GM12801 (cell line): Measurements from ENCODE around the gene PDP2.

Source experiments
- TF ChIP-seq, protein P1 (sequence below): IDR thresholded peaks from one replicate; pipeline ENCODE4 v1.5.1; 2011; ENCODE audit warnings: control low read depth; ENCODE audit not compliant: insufficient read length; ENCODE audit errors: extremely low read depth

Gene PDP2

DNA sequence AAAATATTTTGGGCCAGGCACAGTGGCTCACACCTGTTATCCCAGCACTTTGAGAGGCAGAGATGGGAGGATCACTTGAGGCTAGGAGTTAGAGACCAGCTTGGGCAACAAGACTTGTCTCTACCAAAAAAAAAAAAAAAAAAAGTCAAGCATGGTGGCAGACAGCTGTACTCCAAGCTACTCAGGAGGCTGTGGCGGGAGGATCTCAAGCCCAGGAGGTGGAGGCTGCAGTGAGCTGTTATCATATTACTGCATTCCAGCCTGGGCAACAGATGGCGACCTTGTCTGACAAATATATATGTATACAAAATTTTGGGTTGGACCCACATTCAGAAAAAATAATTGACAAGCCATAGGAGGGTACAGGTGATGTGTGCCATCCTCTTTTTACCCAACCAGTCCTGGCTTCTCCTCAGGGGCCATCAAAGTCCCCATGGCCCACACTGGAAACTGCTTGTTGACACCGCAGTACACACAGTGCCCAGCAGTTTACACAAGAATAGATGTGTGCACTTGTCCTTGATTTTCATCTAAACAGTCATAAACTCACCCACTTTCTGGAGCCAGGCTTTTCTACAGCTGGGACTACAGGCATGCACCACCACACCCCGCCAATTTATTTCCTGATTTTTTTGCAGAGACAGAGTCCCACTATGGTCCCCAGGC, 56.7 kb downstream of the PDP2 start:
- TF ChIP-seq, protein P1, sequence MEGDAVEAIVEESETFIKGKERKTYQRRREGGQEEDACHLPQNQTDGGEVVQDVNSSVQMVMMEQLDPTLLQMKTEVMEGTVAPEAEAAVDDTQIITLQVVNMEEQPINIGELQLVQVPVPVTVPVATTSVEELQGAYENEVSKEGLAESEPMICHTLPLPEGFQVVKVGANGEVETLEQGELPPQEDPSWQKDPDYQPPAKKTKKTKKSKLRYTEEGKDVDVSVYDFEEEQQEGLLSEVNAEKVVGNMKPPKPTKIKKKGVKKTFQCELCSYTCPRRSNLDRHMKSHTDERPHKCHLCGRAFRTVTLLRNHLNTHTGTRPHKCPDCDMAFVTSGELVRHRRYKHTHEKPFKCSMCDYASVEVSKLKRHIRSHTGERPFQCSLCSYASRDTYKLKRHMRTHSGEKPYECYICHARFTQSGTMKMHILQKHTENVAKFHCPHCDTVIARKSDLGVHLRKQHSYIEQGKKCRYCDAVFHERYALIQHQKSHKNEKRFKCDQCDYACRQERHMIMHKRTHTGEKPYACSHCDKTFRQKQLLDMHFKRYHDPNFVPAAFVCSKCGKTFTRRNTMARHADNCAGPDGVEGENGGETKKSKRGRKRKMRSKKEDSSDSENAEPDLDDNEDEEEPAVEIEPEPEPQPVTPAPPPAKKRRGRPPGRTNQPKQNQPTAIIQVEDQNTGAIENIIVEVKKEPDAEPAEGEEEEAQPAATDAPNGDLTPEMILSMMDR: no peak

DNA sequence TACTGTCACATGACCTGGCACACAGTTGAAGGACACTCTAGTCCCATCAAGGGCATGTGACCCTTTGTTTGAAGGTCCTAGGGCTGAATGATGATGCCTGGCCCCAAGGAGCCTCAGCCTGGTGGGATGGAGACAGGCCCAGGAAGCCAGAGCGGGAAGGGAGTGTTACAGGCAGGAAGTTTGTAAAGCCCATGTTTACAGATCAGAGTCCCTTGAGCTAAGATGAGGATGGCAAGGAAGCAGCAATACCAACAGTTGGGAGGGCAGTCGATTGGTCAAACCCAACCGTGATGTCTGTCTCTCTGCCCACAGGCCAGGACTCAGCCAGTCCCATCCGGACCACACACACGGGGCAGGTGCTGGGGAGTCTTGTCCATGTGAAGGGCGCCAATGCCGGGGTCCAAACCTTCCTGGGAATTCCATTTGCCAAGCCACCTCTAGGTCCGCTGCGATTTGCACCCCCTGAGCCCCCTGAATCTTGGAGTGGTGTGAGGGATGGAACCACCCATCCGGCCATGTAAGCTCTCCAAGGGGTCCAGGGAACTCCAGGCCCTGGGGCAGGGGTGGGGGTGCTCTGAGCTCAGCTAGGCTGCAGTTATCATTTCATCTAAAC, 57.5 kb downstream of the PDP2 start:
- TF ChIP-seq, protein P1: no peak

DNA sequence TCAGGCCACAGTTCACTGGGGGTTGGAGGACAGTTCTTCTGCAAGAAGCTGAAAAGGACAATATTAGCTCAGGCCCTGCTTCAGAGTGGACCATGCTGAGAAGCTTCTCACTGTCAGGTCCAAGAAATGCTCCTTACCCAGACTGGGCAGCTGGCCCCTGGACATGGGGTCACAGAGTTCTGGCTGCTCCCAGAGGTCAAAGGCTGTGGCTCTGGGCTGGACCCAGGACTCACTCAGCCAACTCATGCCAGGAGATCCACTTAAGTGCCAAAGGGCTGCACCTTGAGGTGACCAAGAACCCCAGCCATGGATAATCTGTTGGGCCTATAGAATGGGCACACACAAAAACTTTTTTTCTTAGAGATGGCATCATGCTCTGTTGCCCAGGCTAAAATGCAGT, 59.1 kb downstream of the PDP2 start:
- TF ChIP-seq, protein P1: no peak

DNA sequence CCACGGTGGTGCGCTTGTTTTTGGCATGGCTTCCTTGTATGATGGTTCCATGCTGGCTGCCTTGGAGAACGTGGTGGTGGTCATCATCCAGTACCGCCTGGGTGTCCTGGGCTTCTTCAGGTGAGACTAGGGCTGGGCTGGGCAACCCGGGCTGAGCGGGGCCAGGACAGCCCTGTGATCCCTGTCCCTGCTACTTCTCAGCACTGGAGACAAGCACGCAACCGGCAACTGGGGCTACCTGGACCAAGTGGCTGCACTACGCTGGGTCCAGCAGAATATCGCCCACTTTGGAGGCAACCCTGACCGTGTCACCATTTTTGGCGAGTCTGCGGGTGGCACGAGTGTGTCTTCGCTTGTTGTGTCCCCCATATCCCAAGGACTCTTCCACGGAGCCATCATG, 59.9 kb downstream of the PDP2 start:
- TF ChIP-seq, protein P1: no peak
